Ovary (tissue), 9 donors: ENCODE results near the gene FAM151B. TPM values are rescaled to one million over a fixed set of nuclear protein-coding genes. Genes with fewer than 3 reads are reported as not detected.

Experiments
- DNase-seq, 5 donors: peaks; one replicate each; pipeline ENCODE4 v3.0.0-alpha.2; 2019 to 2020
- H3K27ac ChIP-seq, 2 donors: fragments of 200-600 bp; one replicate each; pipeline versions ENCODE4 v1.5.1 to v1.8.0; 2019 to 2022
- H3K27me3 ChIP-seq: fragments of 200-600 bp; one replicate; pipeline ENCODE4 v1.8.0; 2022
- H3K36me3 ChIP-seq: fragments of 200-600 bp; sonication (generic); one replicate; pipeline ENCODE4 v1.5.1; 2019
- H3K4me1 ChIP-seq: one replicate; pipeline ENCODE4 v1.8.1; 2013; ENCODE audit warnings: mild to moderate bottlenecking, moderate library complexity; ENCODE audit not compliant: insufficient read depth
- H3K4me3 ChIP-seq: fragments of 200-600 bp; sonication (generic); one replicate; pipeline ENCODE4 v1.5.1; 2017
- H3K9me3 ChIP-seq, 2 donors: fragments of 200-600 bp in 1 of 2; sonication (generic) in 1 of 2; one replicate each; pipeline versions ENCODE4 v1.5.1 to v1.8.1; 2013 to 2019; ENCODE audit warnings: mild to moderate bottlenecking in 1 of 2, moderate library complexity in 1 of 2
- CTCF ChIP-seq, 3 donors: fragments of 450-650 bp in 2 of 3; fragments of 200-600 bp in 1 of 3; IDR thresholded peaks; one replicate each; pipeline versions ENCODE4 v1.5.1 to v1.8.0; 2016 to 2022; ENCODE audit warnings: antibody characterized with exemption in 3 of 3, mild to moderate bottlenecking in 1 of 3
- EP300 ChIP-seq: sonication (generic); formaldehyde crosslinking; IDR thresholded peaks from one replicate; pipeline ENCODE4 v1.6.1; 2017; ENCODE audit warnings: antibody characterized with exemption
- POLR2A ChIP-seq: fragments of 450-650 bp; IDR thresholded peaks from one replicate; pipeline ENCODE4 v1.6.1; 2017; ENCODE audit warnings: antibody characterized with exemption, mild to moderate bottlenecking, moderate library complexity
- WGBS, 3 donors: extraction: QIAGEN DNeasy Blood & Tissue Kit in 1 of 3; methylation state at CpG; one replicate each; pipeline versions ENCODE4 v1.1.5 to v1.1.7; 2013 to 2017; 5-methylcytosine and 5-hydroxymethylcytosine counted together
- intact Hi-C, 4 donors: fragments of 100-400 bp; cut with DNase I; formaldehyde crosslinking; loops; one replicate each; pipeline versions ENCODE4 v1.11.0 to v1.15.1; 2022 to 2023
- polyA plus RNA-seq, 2 donors: library from polyadenylated mRNA; stranded (reverse); fragments of 200-250 nt in 1 of 2; fragments of 350-450 nt in 1 of 2; fragmentation: Illumina TruSeq in 1 of 2; extraction: RNeasy Lipid Tissue Mini Kit (QIAGEN cat#74804) in 1 of 2; gene quantifications; one replicate each; pipeline ENCODE4 v1.2.3, GENCODE V29; 2013 to 2014
- total RNA-seq, 7 donors: library from RNA; depleted of rRNA in 2 of 7; stranded (reverse); fragments of >200 nt in 2 of 7; fragmentation: NEBNext Ultra II Directional in 3 of 7; extraction: Animal tissue kit (Norgen Biotek cat#: 25700) in 3 of 7; gene quantifications; one replicate each; pipeline versions ENCODE4 v1.1.0 to v1.2.4, GENCODE V29; 2016 to 2023
- donor health status: DM: no; HTN: no; CAD: no; lungs with moderate emphysema.
- donor health status: DM: no; HTN: no; CAD: no.
- donor health status: Bipolar disorder and iron deficiency.
- donor health status: DM: yes; HTN: yes; CAD: no.
- donor health status: DM: no; HTN: no; CAD: no.
- donor health status: DM: yes; HTN: yes; CAD: no.

Gene FAM151B
- total and polyA plus RNA-seq, 9 donors: 0.82 to 3.9 (median 2.4) TPM

- Histone ChIP-seq H3K9me3 (no peaks in the 10 kb centered on the region), H3K4me1 (no peaks in the 10 kb centered on the region), H3K36me3 (no peaks in the 10 kb centered on the region), H3K4me3 (no peak overlapping the region), H3K27me3 (no peaks in the 10 kb centered on the region), H3K27ac (no peak overlapping the region)
- intact Hi-C loops: no loop called here
- no peak for DNase-seq
- TF ChIP-seq POLR2A (no peak), CTCF (IDR thresholded peaks at IDR 0.05) (no peak), EP300 (no peak)
- WGBS, 3 donors: 68 to 75% (median 71%) methylated on average over 5 of the region's 5 CpGs
These were observed 78.9 kb downstream of the FAM151B start for GRCh38 chr5:80566711-80567259.

GRCh38 chr5:80568251-80568650 is 80.4 kb downstream of the FAM151B start:
- Histone ChIP-seq H3K36me3 (no peaks in the 10 kb centered on the region), H3K9me3 (peaks cover 0 to 6% of the 10 kb centered on the region in 2 donors), H3K4me1 (no peaks in the 10 kb centered on the region), H3K27ac (no peak overlapping the region), H3K4me3 (no peak overlapping the region), H3K27me3 (no peaks in the 10 kb centered on the region)
- TF ChIP-seq EP300: no peak
- TF ChIP-seq POLR2A: no peak
- no peak for TF ChIP-seq CTCF (IDR thresholded peaks at IDR 0.05)
- WGBS, 3 donors: 53 to 59% (median 57%) methylated on average over 6 of the region's 6 CpGs
- DNase-seq: no peak
- intact Hi-C loops: no loop called here

GRCh38 chr5:80569086-80569960 is 81.4 kb downstream of the FAM151B start:
- H3K27ac ChIP-seq: no peak overlapping the region
- intact Hi-C loops: no loop called here
- H3K27me3 ChIP-seq: no peaks in the 10 kb centered on the region
- TF ChIP-seq CTCF (IDR thresholded peaks at IDR 0.05) (no peak), EP300 (no peak), POLR2A (no peak)
- WGBS, 3 donors: 1 to 2% (median 1%) methylated on average over 67 to 89 of the region's 89 CpGs
- no peak for DNase-seq
- no peaks in the 10 kb centered on the region for H3K36me3 ChIP-seq
- no peaks in the 10 kb centered on the region for H3K4me1 ChIP-seq
- H3K4me3 ChIP-seq: no peak overlapping the region
- H3K9me3 ChIP-seq: peaks cover 0 to 6% of the 10 kb centered on the region in 2 donors

GRCh38 chr5:80569961-80570786 is 82.3 kb downstream of the FAM151B start, which contains the start of gene ANKRD34B:
Gene ANKRD34B (minus strand): TSS chr5:80570280. CDS start chr5:80560019, 10,261 bp downstream.
- no peak for DNase-seq
- intact Hi-C loops: no loop called here
- TF ChIP-seq EP300 (no peak), POLR2A (no peak), CTCF (IDR thresholded peaks at IDR 0.05) (no peak)
- Histone ChIP-seq H3K9me3 (peaks cover 0 to 6% of the 10 kb centered on the region in 2 donors), H3K27ac (no peak within 1 kb of the TSS), H3K4me1 (no peaks in the 10 kb centered on the region), H3K4me3 (no peak within 1 kb of the TSS), H3K27me3 (no peaks in the 10 kb centered on the region), H3K36me3 (no peaks in the 10 kb centered on the region)
- 2 to 3% (median 3%) methylated on average over 48 to 73 of the region's 73 CpGs for WGBS, 3 donors
